ENCODE results near the gene ZFP30.
A peak's percentile ranks its signal among the peaks of the same experiment; 100 is the strongest.
"Not testable (repeated sequence)": the region's sequence is repeated elsewhere in the genome, so short reads cannot be mapped to it uniquely, and the experiment has no call there.

ZFP30 gene

GRCh38 chr19:37655301-37655688, at the start of gene ZFP30:
TSS of gene ZFP30 (minus strand) at chr19:37655465. CDS start at chr19:37647822, 7,643 bp downstream.
- DNase-seq (ENCODE audit: low read depth), result peak; percentile 65

DNA sequence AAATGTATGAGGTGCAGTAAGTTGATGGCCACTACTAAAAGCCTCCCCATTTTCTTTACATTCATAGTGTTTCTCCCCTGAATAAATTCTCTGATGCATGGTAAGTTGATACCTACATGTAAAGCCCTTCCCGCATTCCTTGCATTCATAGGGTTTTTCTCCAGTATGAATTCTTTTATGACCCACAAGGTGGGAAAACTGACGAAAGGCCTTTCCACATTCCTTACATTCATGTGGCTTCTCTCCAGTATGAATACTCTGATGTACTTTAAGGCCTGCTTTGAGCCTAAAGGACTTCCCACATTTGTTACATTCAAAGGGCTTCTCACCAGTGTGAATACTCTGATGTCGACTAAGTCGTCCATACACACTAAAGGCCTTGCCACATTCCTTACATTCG, 43.8 kb upstream of the ZFP30 start:
- DNase-seq (ENCODE audit: low read depth), result no peak

GRCh38 chr19:37698216-37698615, 43.0 kb upstream of the ZFP30 start:
- DNase-seq (ENCODE audit: low read depth), result no peak

- DNase-seq (ENCODE audit: low read depth), result no peak
These were observed 40.1 kb upstream of the ZFP30 start for GRCh38 chr19:37695144-37695899.

DNA sequence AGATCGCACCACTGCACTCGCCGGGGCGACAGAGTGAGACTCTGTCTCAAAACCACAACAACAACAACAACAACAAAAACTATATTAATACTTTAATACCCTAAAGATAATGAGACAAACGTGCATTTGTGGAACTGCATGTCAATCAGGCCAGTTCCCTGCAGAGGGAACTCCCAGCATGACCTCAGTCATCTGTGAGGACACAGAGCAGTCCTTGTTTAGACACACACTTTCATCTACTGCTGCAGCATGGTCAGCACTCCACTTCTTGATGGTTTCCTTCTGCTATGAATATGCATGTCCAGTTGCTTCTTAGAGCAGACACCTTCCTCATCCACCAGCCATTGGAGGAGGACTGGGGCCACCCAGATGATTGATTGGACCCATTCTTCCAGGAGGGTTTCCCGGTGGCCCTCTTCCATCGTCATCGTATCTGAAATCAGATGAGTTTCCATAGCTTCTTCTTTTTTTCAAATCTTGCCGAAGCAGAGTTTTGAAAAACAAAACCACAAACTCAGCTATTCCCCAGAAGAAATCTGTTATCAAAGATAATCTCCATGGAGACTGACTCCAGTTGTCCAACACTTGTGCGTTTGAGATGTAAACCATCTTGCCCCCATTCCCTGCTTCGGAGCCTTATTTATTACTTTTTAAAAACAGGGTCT, 37.8 kb upstream of the ZFP30 start:
- DNase-seq (ENCODE audit: low read depth), result no peak

- DNase-seq (ENCODE audit: low read depth), result peak; percentile 81
These were observed 36.7 kb upstream of the ZFP30 start for GRCh38 chr19:37691881-37692504.

- DNase-seq (ENCODE audit: low read depth), result no peak
These were observed 28.3 kb upstream of the ZFP30 start for GRCh38 chr19:37683520-37683919.

- no peak for DNase-seq (ENCODE audit: low read depth)
These were observed 14.2 kb upstream of the ZFP30 start for GRCh38 chr19:37669450-37669914.

DNA sequence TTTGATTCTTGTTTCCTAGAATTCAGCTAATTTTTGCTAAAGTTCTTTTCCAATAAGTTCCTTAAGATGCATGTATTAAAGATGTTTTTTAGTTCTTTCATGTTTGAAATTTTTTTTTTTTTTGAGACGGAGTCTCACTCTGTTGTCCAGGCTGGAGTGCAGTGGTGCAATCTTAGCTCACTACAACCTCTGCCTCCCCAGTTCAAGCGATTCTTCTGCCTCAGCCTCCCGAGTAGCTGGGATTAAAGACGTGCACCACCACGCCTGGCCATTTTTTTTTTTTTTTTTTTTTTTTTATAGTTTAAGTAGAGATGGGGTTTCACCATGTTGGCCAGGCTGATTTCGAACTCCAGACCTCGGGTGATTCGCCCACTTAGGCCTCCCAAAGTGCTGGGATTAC, 1.9 kb upstream of the ZFP30 start:
- not testable (repeated sequence) for DNase-seq (ENCODE audit: low read depth)

- DNase-seq (ENCODE audit: low read depth), result peak; percentile 83
These were observed 565 bp upstream of the ZFP30 start for GRCh38 chr19:37655689-37656371.

GRCh38 chr19:37654629-37655300, 500 bp downstream of the ZFP30 start:
- no peak for DNase-seq (ENCODE audit: low read depth)

- DNase-seq (ENCODE audit: low read depth), result no peak
These were observed 1.1 kb downstream of the ZFP30 start for GRCh38 chr19:37654118-37654517.

GRCh38 chr19:37635076-37636056, 19.9 kb downstream of the ZFP30 start:
- DNase-seq (ENCODE audit: low read depth), result no peak

DNA sequence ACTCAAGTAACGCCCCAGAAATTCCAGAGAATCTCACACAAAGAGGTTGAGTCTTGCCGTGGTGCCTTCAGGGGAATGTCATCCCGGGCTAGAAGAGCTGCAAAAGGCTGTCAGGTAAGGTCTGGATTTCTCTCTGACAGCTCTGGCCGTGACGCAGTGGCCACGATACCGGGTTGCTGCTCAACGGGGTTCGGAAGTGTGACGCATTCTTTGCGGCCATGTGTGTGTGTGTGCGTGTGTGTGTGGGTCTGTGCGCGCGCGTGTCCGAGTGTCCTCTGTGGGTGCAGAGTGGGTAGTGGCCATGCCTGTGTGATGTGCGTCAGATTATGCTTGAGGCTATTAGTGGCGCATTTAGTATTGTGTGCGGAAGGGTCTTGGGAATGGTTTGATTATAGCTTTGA, 60.3 kb downstream of the ZFP30 start:
- peak; percentile 39 for DNase-seq (ENCODE audit: low read depth)

DNA sequence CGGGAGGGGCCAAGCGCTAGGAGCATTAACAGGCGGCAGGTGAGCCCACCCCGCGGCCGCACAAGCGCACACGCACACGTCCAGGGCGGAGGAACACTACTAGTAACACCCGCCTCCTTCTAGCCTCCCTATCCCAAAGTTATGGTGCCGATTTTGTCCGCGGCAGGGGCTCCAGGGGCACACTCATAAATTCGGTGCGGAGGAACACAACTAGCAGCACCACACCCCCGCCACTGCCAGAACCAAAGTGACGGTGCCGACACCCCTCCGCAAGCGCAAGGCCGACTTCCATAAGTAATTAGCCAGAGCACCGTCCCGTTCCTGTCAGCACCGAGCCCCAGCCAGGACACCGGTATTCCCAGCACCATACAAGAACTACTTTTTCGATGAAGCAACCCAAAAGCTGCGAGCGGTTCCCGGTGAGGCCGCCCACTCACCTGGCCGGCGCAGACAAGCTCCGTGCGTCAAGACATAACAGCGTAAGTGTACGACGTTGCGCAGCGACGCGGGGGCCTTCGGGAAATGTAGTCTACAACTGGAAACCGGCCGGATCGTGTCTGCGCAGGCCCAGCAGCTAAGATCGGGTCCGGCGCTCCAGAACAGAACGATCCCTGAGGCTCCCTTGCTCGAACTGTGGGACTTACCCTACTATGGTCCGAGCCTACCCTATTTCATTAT, 60.8 kb downstream of the ZFP30 start, which contains the start of the genes ZNF540 and ZNF571:
Gene ZNF540 (plus strand): TSS at position 573 of the 678 bp plus-strand sequence. CDS start 3,572 bp downstream, outside the sequence.
Gene ZNF571 (minus strand): TSS at position 489 of the 678 bp plus-strand sequence. CDS start 8,116 bp downstream, outside the sequence.
- peak; percentile 92 for DNase-seq (ENCODE audit: low read depth)

- DNase-seq (ENCODE audit: low read depth), result no peak
These were observed 61.3 kb downstream of the ZFP30 start for GRCh38 chr19:37593996-37594303.

- DNase-seq (ENCODE audit: low read depth), result no peak
These were observed 71.9 kb downstream of the ZFP30 start for GRCh38 chr19:37583340-37583739.

GRCh38 chr19:37572203-37572602, 83.1 kb downstream of the ZFP30 start:
- no peak for DNase-seq (ENCODE audit: low read depth)

GRCh38 chr19:37565370-37565669, 89.9 kb downstream of the ZFP30 start:
- DNase-seq (ENCODE audit: low read depth), result no peak
